Activated CD4-positive, alpha-beta T cell treated with anti-CD3 and anti-CD28 coated beads, Interleukin-2, amount 50 U/mL, for 4 hours (primary cell): Measurements from ENCODE around the gene LRRC23.
"Not testable (repeated sequence)": the region's sequence is repeated elsewhere in the genome, so short reads cannot be mapped to it uniquely, and the experiment has no call there.

Source experiments
- DNase-seq, 2 experiments: peaks; one replicate each; pipeline ENCODE4 v3.0.0-alpha.2; 2020

LRRC23 gene

DNA sequence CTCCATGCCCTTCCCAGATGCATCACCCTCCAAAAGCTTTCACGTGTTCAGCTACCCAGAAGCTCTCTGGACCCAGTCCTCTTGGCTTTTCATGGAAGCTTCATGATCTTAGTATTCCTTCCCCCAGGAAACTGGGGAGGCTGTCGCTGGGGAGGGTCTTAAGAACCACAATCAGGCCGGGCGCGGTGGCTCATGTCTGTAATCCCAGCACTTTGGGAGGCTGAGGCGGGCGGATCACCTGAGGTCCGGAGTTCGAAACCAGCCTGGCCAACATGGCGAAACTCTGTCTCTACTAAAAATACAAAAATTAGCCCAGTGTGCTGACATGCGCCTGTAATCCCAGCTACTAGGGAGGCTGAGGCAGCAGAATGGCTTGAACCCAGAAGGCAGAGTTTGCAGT, 3.5 kb downstream of the LRRC23 start:
- DNase-seq = not testable (repeated sequence)

DNA sequence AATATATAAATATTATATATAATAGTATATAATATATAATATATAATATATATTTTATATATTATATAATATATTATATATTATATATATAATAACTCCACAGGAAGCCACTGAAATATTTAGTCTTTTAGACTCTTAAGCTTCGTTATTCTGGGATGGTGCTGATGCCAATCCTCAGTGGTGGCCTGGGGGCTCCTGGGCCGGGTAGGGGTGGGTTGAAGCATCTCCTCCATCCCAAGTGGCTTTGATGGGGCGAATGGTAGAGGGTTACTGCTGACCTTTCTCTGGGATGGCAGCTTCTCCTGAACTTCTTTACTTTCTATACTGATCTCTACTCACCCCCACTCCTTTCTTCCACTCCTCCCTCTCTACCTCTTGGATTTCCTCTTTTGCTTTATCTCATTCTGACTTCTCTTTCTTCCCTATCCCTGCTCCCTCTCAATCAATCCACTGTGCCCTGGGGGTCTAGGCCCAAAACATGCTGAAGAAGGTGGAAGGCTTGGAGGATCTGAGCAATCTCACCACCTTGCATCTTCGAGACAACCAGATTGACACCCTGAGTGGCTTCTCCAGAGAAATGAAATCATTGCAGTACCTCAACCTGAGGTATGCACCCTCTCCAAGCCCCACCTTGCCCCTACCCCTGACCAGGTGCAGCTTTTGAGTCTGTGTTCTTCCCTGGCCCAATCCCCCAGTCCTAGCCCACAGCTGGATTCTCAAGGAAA, 5.0 kb downstream of the LRRC23 start:
- no peak for DNase-seq

DNA sequence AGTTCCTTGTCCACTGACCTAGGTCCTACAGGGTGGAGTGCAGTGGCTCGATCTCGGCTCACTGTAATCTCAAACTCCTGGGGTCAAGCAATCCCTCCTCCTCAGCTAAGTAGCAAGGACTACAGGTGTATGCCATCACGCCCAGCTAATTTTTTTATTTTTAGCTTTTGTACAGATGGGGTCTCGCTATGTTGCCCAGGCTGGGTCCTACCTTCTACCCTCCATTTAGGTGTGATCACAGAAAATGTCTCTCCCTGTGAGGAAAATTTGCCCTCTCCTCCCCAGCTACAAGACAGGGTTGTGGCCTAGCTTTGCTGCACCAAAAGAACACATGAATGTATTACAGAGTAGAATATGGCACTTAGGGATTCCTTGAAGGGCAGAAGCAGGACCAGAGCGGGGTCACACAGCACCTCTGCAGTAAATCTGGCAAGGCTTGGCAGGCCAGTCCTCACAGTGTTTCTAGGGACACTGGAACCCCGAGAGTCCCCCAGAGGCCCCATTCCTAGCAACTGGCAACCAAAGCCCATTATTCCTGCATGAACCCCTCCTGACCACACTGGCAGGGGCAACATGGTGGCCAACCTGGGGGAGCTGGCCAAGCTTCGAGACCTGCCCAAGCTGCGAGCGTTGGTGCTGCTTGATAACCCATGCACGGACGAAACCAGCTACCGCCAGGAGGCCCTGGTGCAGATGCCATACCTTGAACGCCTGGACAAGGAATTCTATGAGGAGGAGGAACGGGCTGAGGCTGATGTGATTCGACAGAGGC, 7.7 kb downstream of the LRRC23 start:
- DNase-seq = no peak

DNA sequence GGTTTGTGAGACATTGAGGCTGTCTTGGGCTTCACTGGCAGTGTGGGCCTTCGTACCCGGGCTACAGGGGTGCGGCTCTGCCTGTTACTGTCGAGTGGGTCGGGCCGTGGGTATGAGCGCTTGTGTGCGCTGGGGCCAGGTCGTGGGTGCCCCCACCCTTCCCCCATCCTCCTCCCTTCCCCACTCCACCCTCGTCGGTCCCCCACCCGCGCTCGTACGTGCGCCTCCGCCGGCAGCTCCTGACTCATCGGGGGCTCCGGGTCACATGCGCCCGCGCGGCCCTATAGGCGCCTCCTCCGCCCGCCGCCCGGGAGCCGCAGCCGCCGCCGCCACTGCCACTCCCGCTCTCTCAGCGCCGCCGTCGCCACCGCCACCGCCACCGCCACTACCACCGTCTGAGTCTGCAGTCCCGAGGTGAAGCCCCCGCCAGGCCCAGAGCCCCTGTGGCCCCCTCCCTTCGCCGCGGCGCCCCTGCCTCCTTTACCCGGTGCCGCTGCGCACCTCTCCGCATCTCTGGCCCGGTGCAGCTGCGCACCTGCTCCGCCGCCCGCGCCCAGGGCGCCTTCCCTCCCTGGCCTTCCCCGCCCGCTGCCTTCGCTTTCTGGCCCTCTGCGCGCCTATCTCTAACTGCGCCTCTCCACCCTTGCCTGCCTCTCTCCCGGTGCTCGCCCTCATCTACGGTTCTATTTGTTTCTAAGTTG, 9.8 kb downstream of the LRRC23 start, which contains the start of gene ENO2:
Gene ENO2, plus strand, starts transcription at position 335 of the 701 bp plus-strand sequence. CDS start 1,253 bp downstream, outside the sequence.
- DNase-seq = peak; percentile 81 to 85

DNA sequence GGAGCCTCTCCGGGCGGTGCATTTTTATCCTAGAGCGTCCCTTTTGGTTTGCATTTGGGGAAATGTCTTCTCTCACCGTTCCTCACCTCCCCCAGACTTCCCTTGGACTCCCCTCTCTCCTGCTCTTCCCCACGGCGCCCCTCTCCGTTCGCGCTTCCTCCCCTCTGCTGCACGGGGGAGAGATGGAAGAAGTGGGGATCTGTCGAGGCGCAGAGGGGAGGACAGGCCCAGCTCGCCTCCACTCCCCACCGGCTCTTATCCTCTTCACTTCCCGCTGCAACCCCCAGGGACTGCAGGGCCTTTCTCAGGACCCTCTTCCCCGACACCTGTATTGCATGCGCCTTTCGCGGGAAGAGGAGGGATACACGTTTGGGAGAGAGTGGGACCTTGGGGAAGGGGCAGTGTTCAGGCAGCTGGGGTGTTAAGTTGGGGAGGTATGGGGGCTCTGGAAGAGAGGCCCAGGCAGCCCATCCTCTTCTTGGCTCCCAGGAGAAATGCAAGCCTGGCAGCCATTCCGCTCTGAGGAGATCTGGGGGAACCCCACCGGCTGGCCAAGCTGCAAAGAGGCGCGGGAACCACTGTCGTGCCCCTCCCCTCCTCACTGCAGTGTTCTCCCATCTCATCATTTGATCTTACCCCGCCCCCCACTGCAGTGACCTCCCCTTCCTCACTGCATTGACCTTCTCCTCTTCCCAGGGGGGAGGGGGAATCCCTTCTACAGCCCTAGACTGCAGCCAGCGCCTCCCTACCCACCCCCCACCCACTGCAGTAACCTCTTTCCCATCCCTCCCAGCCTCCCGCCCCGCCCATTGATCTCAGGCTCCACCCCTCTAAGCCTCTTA, 10.5 kb downstream of the LRRC23 start:
- no peak for DNase-seq

DNA sequence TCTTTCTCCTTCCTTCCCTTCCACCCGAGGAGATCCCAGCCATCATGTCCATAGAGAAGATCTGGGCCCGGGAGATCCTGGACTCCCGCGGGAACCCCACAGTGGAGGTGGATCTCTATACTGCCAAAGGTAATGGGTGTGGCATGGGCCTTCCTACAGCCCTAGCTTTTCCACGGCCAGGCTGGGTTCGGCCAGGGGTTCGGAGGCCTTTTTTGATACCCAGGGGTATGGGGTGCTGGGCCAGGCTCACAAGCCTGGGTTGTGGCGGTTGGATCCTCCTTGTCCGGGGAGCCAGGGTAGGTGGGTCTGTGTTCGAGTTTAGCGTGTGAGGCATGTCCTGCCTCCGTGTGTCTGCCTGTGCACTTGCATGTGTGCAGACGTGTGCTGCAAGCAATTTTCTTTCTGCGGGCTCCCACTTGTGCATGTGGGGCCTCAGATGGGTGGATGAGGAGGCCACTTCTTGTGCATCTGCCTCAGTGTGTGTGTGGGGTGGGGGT, 11.2 kb downstream of the LRRC23 start:
- DNase-seq = no peak

DNA sequence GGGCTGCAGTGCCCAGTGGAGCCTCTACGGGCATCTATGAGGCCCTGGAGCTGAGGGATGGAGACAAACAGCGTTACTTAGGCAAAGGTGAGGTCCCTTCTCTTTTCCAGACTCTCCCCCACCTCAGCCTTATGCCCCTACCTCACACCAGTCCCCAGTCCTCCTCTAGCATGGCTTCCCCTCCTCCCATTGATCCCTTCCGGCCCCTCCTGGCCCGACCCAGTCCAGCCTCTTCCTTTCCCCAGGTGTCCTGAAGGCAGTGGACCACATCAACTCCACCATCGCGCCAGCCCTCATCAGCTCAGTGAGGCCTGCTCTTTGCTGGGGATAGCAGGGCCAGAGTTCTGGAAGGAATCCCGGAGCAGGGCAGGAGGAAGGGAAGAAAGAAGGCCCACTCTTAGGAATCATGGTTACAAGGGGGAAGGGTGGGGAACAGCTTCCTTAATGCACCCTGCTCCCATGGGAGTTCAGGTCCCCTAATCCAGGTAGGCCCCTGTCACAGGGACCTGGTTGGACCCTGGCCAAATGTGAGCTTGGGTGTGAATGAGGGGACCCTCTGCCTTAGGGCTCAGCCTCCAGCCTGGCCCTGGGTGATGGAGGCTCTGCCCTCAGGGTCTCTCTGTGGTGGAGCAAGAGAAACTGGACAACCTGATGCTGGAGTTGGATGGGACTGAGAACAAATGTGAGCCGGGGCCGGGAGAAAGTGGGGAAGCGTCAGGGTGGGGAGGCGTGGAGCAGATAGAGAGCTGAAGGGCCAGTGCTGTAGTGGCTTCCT, 12.0 kb downstream of the LRRC23 start:
- no peak for DNase-seq

DNA sequence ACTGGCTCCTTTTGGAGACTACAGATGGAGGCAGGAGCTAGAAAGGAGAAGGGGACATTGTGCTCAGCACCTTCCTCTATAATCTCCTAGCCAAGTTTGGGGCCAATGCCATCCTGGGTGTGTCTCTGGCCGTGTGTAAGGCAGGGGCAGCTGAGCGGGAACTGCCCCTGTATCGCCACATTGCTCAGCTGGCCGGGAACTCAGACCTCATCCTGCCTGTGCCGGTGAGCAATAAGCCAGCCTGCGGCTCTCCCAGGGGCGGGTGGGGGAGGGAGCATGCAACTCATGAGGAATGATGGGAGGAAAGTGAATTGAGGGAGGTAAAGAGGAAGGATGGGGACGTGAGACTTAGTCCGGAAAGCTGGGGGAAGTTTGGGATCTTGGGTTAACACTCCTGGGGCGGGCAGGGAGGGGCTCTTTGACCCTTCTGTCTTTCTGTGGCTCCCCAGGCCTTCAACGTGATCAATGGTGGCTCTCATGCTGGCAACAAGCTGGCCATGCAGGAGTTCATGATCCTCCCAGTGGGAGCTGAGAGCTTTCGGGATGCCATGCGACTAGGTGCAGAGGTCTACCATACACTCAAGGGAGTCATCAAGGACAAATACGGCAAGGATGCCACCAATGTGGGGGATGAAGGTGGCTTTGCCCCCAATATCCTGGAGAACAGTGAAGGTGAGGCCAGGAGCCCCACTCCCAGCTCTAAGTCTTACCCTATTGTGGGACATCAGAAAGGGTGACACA, 13.0 kb downstream of the LRRC23 start:
- no peak for DNase-seq

DNA sequence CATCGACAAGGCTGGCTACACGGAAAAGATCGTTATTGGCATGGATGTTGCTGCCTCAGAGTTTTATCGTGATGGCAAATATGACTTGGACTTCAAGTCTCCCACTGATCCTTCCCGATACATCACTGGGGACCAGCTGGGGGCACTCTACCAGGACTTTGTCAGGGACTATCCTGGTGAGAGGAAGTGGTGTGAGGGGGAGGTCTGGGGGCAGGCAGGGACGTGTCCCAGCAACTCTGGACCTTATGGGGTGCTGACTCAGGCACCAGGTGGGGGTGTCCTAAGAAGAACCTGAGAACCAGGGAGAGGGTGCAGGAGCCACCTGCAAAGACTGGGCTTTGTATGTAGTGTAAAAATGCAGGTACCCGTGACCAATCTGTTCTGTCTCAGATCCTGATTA, 15.0 kb downstream of the LRRC23 start:
- no peak for DNase-seq

DNA sequence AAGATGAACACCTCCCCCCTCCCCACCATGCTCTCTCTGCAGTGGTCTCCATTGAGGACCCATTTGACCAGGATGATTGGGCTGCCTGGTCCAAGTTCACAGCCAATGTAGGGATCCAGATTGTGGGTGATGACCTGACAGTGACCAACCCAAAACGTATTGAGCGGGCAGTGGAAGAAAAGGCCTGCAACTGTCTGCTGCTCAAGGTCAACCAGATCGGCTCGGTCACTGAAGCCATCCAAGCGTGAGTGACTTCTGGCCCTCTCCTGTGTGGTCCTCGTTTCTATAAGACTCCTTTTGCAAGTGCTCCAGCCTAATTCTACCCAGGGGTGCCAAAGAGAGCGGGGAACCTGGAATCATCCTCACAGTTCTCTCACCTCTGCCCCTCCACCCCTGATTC, 16.9 kb downstream of the LRRC23 start:
- no peak for DNase-seq

DNA sequence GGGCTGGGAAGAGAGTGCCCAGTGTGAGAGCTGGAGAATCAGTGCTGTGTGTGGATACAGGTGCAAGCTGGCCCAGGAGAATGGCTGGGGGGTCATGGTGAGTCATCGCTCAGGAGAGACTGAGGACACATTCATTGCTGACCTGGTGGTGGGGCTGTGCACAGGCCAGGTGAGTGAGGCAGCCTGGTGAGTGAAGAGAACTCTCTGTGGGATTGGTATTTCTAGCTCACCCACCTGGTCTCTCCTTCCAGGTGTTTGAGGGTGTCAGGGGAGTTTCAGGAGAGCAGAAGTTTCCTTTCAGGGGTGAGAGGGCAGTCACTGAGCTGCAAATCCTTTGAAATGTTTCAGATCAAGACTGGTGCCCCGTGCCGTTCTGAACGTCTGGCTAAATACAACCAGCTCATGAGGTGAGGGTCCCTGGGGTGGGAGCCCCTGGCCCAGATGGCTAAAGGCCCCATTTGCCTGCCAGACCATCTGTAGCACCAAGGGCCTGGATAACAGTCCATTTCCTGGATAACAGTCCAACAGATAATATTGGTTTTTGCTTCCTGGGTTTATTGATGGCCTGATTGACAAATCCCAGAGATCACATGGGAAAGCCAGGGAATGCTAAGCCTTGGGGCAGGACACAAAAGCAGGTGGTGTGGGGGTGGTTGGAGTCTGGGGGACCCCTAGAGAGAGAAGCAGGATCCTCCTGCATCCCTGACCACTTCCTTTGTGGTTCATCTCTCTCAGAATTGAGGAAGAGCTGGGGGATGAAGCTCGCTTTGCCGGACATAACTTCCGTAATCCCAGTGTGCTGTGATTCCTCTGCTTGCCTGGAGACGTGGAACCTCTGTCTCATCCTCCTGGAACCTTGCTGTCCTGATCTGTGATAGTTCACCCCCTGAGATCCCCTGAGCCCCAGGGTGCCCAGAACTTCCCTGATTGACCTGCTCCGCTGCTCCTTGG, 17.6 kb downstream of the LRRC23 start:
- DNase-seq = no peak

DNA sequence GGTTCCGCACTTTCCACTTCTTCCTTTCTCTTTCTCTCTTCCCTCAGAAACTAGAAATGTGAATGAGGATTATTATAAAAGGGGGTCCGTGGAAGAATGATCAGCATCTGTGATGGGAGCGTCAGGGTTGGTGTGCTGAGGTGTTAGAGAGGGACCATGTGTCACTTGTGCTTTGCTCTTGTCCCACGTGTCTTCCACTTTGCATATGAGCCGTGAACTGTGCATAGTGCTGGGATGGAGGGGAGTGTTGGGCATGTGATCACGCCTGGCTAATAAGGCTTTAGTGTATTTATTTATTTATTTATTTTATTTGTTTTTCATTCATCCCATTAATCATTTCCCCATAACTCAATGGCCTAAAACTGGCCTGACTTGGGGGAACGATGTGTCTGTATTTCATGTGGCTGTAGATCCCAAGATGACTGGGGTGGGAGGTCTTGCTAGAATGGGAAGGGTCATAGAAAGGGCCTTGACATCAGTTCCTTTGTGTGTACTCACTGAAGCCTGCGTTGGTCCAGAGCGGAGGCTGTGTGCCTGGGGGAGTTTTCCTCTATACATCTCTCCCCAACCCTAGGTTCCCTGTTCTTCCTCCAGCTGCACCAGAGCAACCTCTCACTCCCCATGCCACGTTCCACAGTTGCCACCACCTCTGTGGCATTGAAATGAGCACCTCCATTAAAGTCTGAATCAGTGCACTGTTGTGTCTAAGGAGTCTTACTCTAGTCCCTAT, 18.5 kb downstream of the LRRC23 start:
- no peak for DNase-seq

DNA sequence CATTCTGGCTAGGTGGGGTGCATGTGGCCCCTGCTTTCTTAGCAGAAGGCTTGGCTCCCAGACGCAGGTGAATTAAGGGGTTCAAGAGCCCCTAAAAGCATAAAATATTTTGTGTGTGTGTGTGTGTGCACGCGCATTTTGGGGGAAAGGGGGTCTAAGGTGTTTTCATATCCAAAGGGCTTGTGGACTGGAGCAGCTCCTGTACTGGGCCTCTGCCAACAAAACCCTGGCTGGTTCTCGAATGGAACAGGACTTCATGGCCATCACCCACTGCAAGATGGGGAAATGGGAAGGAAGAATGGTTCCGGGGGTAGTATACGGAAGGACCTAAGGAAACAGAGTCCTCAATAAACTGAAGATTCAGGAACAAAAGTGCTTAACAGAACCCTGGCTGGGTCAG, 19.2 kb downstream of the LRRC23 start:
- no peak for DNase-seq

DNA sequence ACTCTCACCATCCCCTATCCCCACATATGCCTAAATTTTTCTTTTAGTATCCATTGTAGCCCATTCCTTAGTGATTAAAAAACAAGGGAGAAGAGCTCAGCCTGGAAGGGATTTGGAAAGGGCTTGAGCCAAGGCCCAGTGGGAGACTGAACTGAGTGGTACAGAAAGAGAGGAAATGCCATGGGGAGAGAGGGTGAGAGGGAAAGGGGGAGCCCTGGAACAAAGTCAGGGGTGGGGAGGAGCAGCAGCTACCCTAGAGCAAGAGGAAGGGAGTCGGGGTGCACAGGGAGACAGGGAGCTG, 20.6 kb downstream of the LRRC23 start:
- DNase-seq = no peak

DNA sequence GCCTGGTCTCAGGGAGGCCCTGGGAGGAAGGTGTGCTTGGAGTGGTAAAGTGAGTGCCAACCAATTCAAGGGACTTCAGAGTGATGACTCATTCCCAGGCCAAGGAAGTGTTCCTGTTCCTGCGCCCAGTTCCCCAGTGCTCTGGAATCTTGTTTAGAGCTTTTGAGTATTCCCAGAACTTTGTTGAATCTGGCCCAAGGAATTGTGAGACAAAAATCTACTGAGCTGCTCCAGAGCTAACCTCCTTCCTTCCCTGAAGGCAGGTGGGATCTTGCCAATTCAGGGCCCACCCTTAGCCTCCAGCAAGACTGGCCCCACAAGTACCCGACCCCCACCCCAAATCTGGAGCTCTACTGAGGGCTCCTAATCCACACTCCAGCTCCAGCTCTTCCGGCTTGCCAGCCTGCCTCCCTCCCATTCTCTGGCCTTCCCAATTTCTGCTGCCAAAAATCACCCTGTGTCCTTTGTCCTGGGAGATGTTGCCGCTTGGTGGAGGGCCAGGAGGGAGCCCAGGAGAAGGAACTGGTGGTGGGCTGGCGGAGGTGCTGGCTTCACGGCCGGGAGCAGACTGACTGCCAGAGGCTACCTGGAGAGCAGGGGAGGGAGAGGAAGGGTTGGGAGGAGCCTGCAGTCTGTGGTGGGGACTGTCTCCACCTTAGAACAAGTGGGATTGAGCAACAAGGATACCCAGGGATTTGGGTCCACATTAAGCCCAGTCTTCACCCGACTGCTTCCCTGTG, 21.1 kb downstream of the LRRC23 start:
- no peak for DNase-seq

DNA sequence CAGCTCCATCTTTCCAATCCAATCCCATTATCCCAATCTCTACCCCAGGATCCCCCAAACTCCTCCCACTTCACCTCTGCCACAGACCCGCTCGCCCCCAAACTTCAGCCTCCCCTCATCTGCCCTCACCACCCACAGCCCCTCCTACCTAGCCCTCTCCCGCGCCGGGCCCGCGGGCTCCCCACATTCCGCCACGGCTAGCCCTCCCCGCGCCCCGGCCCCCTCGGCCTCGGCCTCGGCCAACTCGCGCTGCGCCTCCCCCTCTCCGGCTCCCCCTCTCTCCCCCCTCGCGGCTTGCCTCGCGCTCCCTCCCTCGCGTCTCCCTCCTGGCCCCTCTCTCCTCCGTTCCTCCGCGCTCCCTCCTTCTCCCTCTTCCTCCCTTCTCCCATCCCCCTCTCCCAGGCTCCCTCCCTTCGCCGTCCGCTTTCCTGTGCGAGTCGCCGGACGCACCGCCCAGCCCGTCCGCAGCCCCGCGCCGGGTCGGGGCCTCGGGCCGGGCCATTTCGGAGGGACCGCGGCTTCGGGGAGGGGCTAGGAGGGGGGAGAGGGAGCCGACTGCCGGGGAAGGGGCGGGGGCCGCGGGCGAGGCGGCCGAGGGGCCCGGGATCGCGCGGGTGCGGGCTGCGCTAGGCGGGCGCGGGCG, 22.9 kb downstream of the LRRC23 start, which contains the start of gene ATN1:
Gene ATN1, plus strand, starts transcription at position 581 of the 643 bp plus-strand sequence. CDS start 6,043 bp downstream, outside the sequence.
- peak in 1 of 2 experiments; percentile 29 for DNase-seq

DNA sequence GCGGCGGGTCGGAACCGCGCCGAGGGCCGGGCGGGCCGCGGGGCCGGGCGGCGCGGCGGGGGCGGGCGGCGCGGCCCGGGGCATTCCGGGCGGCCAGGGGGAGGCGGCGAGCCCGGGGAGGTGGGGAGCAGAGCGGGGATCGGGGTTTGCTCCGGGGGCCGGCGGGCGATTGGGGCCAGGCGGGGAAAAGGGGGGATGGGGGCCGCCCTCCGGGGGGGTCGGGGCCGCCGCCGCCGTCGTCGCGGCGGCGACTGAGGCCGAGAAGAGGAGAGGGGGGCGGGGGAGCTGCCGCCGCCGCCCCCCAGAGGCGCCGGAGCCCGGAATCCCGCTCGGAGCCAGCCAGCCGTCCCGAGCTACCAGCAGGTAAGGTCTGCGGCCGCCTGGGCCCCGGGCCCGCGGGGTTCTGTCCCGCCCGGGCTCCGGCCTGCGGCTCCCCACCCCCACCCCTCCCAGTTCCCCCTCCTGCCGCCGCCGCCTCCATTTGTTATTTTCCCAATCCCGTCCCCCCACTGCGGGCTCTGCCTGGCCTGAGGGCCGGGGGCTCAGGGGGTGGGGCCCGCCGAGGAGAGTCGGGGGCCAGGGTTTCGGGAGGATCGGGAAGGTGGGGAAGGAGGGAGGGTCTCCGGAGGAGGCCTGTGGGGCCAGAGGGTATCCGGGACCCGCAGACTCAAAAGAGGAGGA, 23.5 kb downstream of the LRRC23 start:
- no peak for DNase-seq
